Keratinocyte (primary cell): ENCODE measurements around the gene NTN1. TPM values are rescaled to one million over a fixed set of nuclear protein-coding genes. Genes with fewer than 3 reads are reported as not detected.

Experiments
- DNase-seq: peaks from one replicate; pipeline ENCODE4 v3.0.0-alpha.2; 2011; ENCODE audit warnings: low read depth, missing footprints, low spot score
- FAIRE-seq: peaks from 2 replicates; lab custom pipeline; 2011; peaks lifted over from hg19 to GRCh38; lab: Jason Lieb, UNC
- H2AFZ ChIP-seq: 2 replicates; pipeline ENCODE4 v1.6.0; 2012; ENCODE audit warnings: low read length, control low read depth, inconsistent platforms; ENCODE audit not compliant: control insufficient read depth
- H3K27ac ChIP-seq: 2 replicates; pipeline ENCODE4 v1.5.1; 2011; ENCODE audit warnings: low read length; ENCODE audit not compliant: control insufficient read depth, insufficient read depth
- H3K27me3 ChIP-seq: 3 replicates; pipeline ENCODE4 v1.6.0; 2011; ENCODE audit warnings: low read length; ENCODE audit not compliant: control insufficient read depth, insufficient read depth; ENCODE audit errors: extremely low read depth
- H3K36me3 ChIP-seq, 2 experiments: 2 replicates in 1 of 2; 3 replicates in 1 of 2; pipeline ENCODE4 v1.5.1; 2011; ENCODE audit warnings: low read length in 2 of 2, mild to moderate bottlenecking in 1 of 2; ENCODE audit not compliant: control insufficient read depth in 2 of 2, insufficient read depth in 2 of 2; ENCODE audit errors: extremely low read depth in 1 of 2
- H3K4me1 ChIP-seq: 3 replicates; pipeline ENCODE4 v1.5.1; 2011; ENCODE audit warnings: low read length; ENCODE audit not compliant: control insufficient read depth, insufficient read depth; ENCODE audit errors: extremely low read depth
- H3K4me2 ChIP-seq: 3 replicates; pipeline ENCODE4 v1.6.0; 2011; ENCODE audit warnings: low read depth, low read length; ENCODE audit not compliant: control insufficient read depth, insufficient read depth; ENCODE audit errors: extremely low read depth
- H3K4me3 ChIP-seq, 3 experiments: fragments of 200-600 bp in 1 of 3; sonication (generic) in 1 of 3; 2 replicates in 2 of 3; 3 replicates in 1 of 3; pipeline ENCODE4 v1.5.1; 2011 to 2016; ENCODE audit warnings: low read length in 3 of 3, mild to moderate bottlenecking in 3 of 3, control low read depth in 2 of 3, inconsistent platforms in 1 of 3, low read depth in 1 of 3, mixed read lengths in 1 of 3, mixed run types in 1 of 3, moderate library complexity in 1 of 3; ENCODE audit not compliant: control insufficient read depth in 2 of 3, insufficient read depth in 2 of 3; ENCODE audit errors: extremely low read depth in 1 of 3
- H3K79me2 ChIP-seq: 2 replicates; pipeline ENCODE4 v1.6.0; 2012; ENCODE audit warnings: low read length; ENCODE audit not compliant: control insufficient read depth, insufficient read depth
- H3K9ac ChIP-seq: 3 replicates; pipeline ENCODE4 v1.6.0; 2011; ENCODE audit warnings: low read length; ENCODE audit not compliant: control insufficient read depth, insufficient read depth; ENCODE audit errors: extremely low read depth
- H3K9me1 ChIP-seq: 3 replicates; pipeline ENCODE4 v1.6.0; 2011; ENCODE audit warnings: low read length; ENCODE audit not compliant: control insufficient read depth, insufficient read depth; ENCODE audit errors: extremely low read depth
- H3K9me3 ChIP-seq: 2 replicates; pipeline ENCODE4 v1.5.1; 2012; ENCODE audit warnings: low read depth, low read length; ENCODE audit not compliant: control insufficient read depth
- H4K20me1 ChIP-seq: 3 replicates; pipeline ENCODE4 v1.6.0; 2011; ENCODE audit warnings: low read length; ENCODE audit not compliant: control insufficient read depth, insufficient read depth; ENCODE audit errors: extremely low read depth
- EZH2 ChIP-seq: IDR thresholded peaks from one replicate; pipeline ENCODE4 v1.6.1; 2012; ENCODE audit warnings: inconsistent platforms, mild to moderate bottlenecking, low read length, moderate library complexity
- dilution Hi-C: fragments of 300-500 bp; cut with MboI; formaldehyde crosslinking; loops from one replicate; pipeline ENCODE4 v1.7.0; 2020; ENCODE audit warnings: low sequenced_read_pairs; ENCODE audit not compliant: extremely low pct_ligation_motif_present
- polyA plus RNA-seq, 5 experiments: library from polyadenylated mRNA; depleted of rRNA in 3 of 5; stranded (reverse) in 3 of 5; stranded (forward) in 1 of 5; unstranded in 1 of 5; fragments of >200 nt; gene quantifications; 1 replicate in 1 of 5; 2 replicates in 3 of 5; 3 replicates in 1 of 5; pipeline versions ENCODE4 v1.2.1 to v1.2.3, GENCODE V29; 2011 to 2012; ENCODE audit warnings: missing spikeins in 2 of 5, low read depth in 1 of 5, low replicate concordance in 1 of 5
- TF ChIP-seq, protein P1 (sequence below), 3 experiments: IDR thresholded peaks in 1 of 3; conservative IDR thresholded peaks in 1 of 3; optimal IDR thresholded peaks in 1 of 3; 2 replicates in 2 of 3; 3 replicates in 1 of 3; pipeline versions ENCODE3 to v1.5.1; 2011; ENCODE audit warnings: low read length in 3 of 3, mild to moderate bottlenecking in 3 of 3, moderate library complexity in 2 of 3, control low read depth in 1 of 3, inconsistent platforms in 1 of 3; ENCODE audit not compliant: insufficient read depth in 2 of 3; ENCODE audit errors: extremely low read depth in 1 of 3

NTN1 gene
- polyA plus RNA-seq, 1 donor (not counting 4 experiments of a cell fraction or from before 2014, with no cell fraction given): 0.10 TPM

DNA sequence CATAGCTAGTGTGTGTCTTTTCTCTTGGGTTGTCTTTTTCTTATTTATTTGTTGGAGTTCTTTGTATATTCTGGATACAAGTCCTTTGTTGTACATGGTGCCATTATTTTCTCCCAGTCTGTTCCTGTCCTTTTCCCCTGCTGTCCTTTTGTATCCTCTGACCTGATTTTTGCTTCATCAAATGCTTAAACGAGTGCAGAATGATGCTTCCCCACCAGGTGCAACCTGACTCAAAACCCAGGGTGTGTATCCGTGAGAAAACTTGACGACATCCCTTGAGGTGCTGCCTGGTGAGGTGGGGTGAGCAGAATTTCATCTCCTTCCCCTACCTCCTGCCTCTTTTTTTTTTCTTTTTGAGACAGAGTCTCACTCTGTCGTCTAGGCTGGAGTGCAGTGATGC lies 88.6 kb downstream of the NTN1 start:
- Histone ChIP-seq H2AFZ (no peak overlapping the region), H3K4me1 (no peaks in the 10 kb centered on the region), H3K27ac (no peak overlapping the region), H3K4me3 (no peak overlapping the region), H3K9me1 (no peaks in the 10 kb centered on the region), H4K20me1 (no peaks in the 10 kb centered on the region), H3K36me3 (no peaks in the 10 kb centered on the region), H3K4me2 (no peak overlapping the region), H3K79me2 (no peaks in the 10 kb centered on the region), H3K9ac (no peak overlapping the region), H3K9me3 (no peaks in the 10 kb centered on the region), H3K27me3 (no peaks in the 10 kb centered on the region)
- dilution Hi-C loops: no loop called here
- TF ChIP-seq, protein P1, sequence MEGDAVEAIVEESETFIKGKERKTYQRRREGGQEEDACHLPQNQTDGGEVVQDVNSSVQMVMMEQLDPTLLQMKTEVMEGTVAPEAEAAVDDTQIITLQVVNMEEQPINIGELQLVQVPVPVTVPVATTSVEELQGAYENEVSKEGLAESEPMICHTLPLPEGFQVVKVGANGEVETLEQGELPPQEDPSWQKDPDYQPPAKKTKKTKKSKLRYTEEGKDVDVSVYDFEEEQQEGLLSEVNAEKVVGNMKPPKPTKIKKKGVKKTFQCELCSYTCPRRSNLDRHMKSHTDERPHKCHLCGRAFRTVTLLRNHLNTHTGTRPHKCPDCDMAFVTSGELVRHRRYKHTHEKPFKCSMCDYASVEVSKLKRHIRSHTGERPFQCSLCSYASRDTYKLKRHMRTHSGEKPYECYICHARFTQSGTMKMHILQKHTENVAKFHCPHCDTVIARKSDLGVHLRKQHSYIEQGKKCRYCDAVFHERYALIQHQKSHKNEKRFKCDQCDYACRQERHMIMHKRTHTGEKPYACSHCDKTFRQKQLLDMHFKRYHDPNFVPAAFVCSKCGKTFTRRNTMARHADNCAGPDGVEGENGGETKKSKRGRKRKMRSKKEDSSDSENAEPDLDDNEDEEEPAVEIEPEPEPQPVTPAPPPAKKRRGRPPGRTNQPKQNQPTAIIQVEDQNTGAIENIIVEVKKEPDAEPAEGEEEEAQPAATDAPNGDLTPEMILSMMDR (optimal IDR thresholded peaks at IDR 0.05 in 1 of 3, IDR thresholded peaks at IDR 0.05 in 1 of 3, conservative IDR thresholded peaks at IDR 0.05 in 1 of 3; ENCODE audit: extremely low read depth in 1 of 3, insufficient read depth in 2 of 3, low read length in 3 of 3): no peak
- TF ChIP-seq EZH2: no peak
- FAIRE-seq (no peak), DNase-seq (no peak)

DNA sequence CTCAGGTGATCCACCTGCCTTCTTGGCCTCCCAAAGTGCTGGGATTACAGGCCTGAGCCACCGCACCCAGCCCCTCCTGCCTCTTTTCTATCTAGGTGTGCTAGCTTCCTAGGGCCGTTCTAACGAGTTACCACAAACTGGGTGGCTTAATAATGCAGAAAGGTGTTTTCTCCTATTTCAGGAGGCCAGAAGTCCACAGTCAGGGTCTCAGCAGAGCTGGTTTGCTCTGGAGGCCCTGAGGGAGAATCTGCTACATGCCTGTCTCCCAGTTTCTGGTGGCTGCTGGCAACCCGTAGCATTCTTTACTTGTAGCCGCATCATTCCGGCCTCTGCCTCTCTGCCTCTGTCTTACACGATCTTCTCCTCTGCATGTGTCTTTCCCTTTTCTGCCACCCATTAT lies 89.2 kb downstream of the NTN1 start:
- Histone ChIP-seq H3K27ac (no peak overlapping the region), H2AFZ (no peak overlapping the region), H3K9me3 (no peaks in the 10 kb centered on the region), H3K79me2 (no peaks in the 10 kb centered on the region), H3K9ac (no peak overlapping the region), H3K4me2 (no peak overlapping the region), H3K4me3 (no peak overlapping the region), H3K36me3 (no peaks in the 10 kb centered on the region), H3K9me1 (no peaks in the 10 kb centered on the region), H4K20me1 (no peaks in the 10 kb centered on the region), H3K4me1 (no peaks in the 10 kb centered on the region), H3K27me3 (peaks cover 5% of the 10 kb centered on the region)
- dilution Hi-C loops: no loop called here
- FAIRE-seq (no peak), DNase-seq (no peak)
- TF ChIP-seq, protein P1 (optimal IDR thresholded peaks at IDR 0.05 in 1 of 3, IDR thresholded peaks at IDR 0.05 in 1 of 3, conservative IDR thresholded peaks at IDR 0.05 in 1 of 3; ENCODE audit: extremely low read depth in 1 of 3, insufficient read depth in 2 of 3, low read length in 3 of 3): no peak
- TF ChIP-seq EZH2: no peak
